GM19395 (cell line): ENCODE measurements around the gene CCM2.

Source experiments
- ATAC-seq: cut with Tn5 transposase; IDR thresholded peaks from one replicate; pipeline ENCODE4 v1.9.1; 2021; ENCODE audit warnings: mild to moderate bottlenecking, moderate library complexity; ENCODE audit not compliant: unreplicated experiment

CCM2 gene

GRCh38 chr7:45114926-45115325 is 114.9 kb downstream of the CCM2 start:
- no peak for ATAC-seq

DNA sequence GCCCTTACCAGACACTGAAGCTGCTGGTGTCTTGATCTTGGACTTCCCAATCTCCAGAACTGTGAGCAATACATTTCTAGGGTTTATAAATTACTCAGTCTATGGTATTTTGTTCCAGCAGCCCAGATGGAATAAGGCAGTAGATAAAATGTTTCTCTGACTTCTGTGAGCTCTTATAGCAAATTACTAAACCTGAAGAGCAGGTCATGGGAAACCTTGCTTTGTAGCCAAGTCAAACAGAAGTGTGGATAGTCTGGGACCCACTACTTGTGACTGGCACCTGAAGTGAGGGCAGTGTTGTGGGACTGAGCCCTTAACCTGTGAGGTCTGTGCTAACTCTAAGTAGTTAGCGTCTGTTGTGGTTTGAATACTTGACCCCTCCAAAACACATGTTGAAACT is 116.0 kb downstream of the CCM2 start:
- ATAC-seq = no peak

DNA sequence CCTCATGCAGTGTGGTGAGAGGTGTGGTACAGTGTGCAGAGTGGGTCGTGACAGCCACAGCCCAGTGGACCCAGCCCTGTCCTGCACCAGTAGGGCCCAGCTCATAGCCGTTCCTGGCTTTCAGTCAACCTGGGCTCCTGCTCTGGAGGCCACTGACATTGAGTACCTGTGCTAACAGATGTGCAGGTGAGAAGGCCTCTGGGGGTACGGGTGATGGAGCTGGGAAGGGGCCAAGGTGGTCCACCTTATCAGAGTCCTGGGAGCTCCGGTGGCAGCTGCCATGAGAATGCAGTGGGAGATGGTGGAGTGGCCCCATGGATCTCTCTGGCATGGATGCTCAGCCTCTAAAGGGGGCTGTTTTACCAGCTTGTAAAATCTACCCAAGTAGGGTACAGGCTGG is 117.6 kb downstream of the CCM2 start:
- ATAC-seq = no peak

DNA sequence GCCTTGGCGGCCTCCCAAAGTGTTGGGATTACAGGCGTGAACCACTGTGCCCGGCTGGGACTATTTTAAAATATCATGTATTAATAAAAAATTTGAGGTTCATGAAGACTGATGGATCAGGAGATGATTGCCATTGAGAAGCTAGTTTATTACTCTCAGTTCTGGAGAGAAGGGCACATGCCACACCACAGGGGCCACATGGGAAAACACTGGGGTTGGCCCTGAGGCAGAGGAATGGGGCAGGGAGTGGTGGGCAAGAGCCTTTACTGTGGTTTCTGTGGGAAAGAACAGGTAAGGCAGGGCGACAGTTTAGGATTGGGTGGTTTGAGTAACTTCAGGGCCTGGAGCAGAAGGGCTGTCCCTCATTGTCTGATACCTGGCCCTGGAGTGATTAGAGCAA is 118.3 kb downstream of the CCM2 start:
- no peak for ATAC-seq

DNA sequence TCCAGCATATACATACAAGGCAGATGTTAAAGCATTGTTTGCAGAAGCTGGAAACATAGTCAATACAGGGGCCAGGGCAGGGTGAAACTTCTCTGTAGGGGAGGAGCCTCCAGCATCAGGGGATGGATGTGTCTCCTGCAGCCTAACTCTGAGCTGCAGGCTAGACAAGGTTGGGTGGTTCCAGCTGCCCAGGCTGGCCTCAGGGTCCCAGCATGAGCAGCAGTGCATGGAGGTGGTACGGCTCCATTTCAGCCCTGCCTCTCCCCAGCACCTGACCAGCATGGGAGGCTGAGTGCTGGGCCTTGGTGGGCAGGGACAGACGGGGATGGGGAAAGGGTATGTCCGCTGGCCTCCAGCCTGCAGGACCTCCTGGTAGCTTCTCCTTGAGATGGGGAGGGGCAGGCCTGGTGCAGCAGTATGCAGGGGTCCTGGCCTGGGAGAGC is 118.9 kb downstream of the CCM2 start:
- no peak for ATAC-seq

DNA sequence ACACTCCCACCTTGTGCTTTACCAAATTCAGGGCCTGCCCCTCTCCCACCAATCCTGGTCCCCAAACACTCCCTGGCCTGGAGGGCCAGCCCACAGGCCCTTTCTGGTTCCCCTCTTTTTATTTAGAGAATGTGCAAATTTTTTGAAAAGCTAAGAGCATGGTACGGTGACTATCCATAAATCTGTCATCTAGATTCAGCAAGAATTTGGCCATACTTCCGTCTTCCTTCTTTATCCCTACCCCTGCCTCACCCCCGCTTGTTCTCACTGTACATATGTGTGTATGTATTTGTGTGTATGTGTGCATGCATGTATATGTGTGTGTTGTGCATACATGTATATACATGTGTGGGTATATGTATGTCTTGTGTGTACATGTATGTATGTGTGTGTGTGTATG is 119.5 kb downstream of the CCM2 start:
- no peak for ATAC-seq

DNA sequence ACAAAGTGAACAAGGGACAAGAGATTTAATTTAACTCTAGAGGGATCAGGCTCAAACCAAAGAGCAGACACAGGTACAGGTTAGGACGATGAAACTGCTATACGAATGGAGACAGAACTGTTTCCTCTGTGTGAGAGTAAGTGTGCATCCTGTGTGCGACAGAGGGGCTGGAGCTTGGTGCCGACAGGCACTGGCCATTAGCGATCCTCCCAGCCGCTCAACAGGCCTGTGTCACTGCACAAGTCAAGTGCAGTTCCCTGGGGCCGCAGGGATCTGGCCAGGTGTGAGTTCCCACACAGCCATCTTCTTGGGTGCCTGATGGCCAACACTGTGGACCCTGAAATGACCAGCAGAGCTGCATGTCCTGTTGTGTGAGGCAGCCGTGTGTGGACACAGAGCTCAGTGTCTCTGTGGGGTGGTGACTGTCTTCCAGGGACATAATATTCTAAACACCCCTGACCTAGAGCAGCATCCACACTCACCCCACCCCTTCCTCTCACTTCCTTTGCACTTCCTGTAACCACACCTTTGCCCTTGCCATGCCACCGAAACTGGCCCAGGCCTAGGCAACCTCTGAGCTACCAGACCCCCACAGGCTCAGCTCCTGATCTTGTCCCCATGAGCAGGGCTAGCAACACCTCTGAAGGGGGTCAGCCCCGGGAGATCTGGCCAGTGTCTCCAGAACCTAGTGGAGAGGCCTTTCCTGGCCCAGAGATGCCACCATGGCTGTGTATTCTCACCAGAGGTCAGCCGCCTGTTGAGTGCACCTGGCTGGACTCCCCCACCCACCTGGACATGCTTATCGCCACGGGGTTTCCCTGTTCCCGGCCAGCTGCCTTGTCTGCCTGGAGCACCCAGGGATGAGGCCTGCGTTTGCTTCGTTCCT is 123.2 kb downstream of the CCM2 start:
- ATAC-seq = no peak

- no peak for ATAC-seq
These were observed 124.1 kb downstream of the CCM2 start for GRCh38 chr7:45123913-45124710.

DNA sequence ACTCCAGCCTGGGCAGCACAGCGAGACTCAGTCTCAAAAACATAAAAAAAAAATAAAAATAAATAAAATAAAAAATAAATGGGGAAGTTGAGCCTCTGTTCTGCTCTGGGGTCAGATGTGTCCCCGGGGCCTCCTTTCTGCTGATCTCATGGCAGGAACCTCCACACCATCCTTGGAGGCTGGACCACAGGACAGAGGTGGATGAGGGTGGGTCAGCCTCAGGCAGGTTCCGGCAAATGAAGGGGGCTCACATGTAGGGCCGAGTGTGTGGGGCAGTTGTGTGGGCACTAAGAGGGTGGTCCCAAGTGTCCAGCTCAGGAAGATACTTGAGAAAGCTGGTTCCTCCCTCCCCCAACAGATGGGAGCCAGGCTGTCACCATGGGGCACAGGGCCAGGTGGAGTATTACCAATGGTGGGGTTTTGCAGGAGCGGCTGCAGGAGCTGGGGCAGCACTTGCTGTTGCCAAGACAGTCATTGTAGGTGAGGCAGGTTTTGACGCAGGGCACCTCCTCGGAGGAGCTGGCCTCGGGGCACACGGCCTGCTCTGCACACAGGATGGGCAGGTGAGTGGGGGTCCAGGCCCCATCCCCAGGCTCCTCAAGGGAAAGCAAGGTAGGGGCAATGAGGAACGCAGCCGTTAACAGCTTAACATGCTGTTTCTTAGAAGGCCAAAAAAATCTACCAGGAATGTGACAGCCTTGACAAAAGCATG is 125.3 kb downstream of the CCM2 start:
- no peak for ATAC-seq
